Breast epithelium (tissue), 3 donors: ENCODE measurements around the gene TUFT1.

Experiments used
- CTCF ChIP-seq, 3 donors: fragments of 450-650 bp; IDR thresholded peaks; one replicate each; pipeline ENCODE4 v1.5.1; 2016 to 2017; ENCODE audit warnings: antibody characterized with exemption in 3 of 3, mild to moderate bottlenecking in 3 of 3, moderate library complexity in 3 of 3
- POLR2A ChIP-seq: fragments of 450-650 bp; IDR thresholded peaks from one replicate; pipeline ENCODE4 v1.6.1; 2016; ENCODE audit warnings: antibody characterized with exemption, mild to moderate bottlenecking, moderate library complexity

GRCh38 chr1:151615711-151616504 lies 75.8 kb downstream of the TUFT1 start:
- TF ChIP-seq CTCF (IDR thresholded peaks at IDR 0.05) (no peak), POLR2A (no peak)
